ENCODE results near the gene DIPK1A.

DNA sequence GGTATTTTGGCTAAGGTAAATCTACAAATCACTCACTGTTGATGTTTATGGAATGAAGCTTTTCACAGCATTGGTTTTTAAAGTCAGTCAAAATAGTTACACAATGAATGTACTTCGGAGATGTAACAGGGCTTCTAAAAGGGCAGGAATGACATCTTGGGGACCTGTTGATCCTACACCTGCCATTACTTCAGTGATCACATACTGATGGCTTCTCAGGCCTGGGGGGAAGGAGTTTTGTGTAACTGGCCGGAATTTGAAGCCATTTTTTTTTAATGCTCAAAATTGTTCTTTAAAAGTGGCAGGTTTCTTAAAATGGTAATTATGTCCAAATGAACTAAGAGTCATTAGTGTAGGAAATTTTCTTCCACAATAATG lies 118.2 kb downstream of the DIPK1A start:
- TF ChIP-seq EZH2 (IDR thresholded peaks at IDR 0.05; ENCODE audit: low read length, unreplicated experiment): no peak
- TF ChIP-seq, protein P1, sequence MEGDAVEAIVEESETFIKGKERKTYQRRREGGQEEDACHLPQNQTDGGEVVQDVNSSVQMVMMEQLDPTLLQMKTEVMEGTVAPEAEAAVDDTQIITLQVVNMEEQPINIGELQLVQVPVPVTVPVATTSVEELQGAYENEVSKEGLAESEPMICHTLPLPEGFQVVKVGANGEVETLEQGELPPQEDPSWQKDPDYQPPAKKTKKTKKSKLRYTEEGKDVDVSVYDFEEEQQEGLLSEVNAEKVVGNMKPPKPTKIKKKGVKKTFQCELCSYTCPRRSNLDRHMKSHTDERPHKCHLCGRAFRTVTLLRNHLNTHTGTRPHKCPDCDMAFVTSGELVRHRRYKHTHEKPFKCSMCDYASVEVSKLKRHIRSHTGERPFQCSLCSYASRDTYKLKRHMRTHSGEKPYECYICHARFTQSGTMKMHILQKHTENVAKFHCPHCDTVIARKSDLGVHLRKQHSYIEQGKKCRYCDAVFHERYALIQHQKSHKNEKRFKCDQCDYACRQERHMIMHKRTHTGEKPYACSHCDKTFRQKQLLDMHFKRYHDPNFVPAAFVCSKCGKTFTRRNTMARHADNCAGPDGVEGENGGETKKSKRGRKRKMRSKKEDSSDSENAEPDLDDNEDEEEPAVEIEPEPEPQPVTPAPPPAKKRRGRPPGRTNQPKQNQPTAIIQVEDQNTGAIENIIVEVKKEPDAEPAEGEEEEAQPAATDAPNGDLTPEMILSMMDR (conservative IDR thresholded peaks at IDR 0.05; ENCODE audit: low read depth, low read length): no peak
